ENCODE results near the gene PI4K2B.
"Not testable (repeated sequence)": the region's sequence is repeated elsewhere in the genome, so short reads cannot be mapped to it uniquely, and the experiment has no call there.

The PI4K2B gene

DNA sequence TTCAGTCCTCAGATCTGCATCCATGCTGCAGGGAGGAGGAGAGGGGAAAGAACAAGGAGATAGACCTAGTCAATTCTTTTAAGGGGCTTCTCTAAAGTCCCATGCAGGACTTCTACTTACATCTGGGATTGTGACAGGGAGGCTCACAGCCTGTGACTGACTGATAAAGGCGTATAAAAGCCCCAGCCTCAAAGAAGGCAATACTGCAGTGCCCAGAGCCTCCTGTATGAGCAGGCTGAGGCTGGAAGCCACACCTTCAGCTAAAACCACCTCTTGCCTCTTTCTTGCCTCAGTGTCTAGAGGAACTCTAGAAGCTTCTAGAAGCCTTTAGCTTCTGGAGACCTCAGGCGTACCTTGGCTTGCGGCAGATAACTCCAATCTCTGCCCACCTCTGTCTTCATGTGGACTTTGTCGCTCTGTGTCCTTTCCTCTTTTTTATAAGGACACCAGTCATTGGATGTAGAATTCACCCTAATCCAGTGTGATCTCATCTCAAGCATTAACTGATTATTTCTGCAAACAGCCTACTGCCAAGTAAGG, 72.8 kb downstream of the PI4K2B start:
- DNase-seq (ENCODE audit: low read depth) = no peak

DNA sequence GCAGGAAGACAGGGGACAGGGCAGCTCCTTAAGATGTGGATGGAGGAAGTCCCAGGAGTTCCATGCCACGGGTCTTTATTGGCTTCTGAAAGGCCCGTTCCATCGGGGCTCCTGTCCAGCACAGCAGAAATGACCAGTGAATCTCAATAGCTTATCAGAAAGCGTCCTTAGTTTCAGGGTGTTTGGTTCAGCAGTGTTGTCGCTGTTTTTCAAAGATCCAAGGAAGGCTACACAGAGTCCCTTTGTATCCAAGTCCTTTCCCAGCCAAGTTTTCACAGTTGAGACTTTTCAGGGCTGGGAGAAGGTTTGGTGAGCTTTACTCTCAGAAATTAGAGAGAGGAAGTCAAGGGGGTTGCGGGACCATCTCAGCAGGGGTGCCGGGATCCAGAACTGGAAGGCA, 73.8 kb downstream of the PI4K2B start:
- DNase-seq (ENCODE audit: low read depth) = no peak

DNA sequence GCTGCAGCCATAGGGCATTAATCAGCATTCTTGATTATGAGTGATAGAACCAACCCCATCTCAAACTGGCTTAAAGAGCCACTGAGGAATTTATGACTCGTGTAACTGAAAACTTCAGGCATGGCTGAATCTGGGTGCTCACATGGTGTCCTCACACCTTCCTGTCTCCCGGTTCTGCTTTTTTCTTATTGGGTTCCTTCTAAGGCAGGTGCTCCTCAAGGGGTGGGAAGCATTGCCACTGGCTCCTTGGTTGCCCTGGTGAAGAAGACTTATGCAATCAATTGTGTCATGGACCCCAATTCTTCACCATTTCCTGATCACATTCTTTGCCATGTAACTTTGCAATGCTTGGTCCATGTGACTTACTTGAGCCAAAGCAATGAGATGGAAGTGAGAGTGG, 74.5 kb downstream of the PI4K2B start:
- DNase-seq (ENCODE audit: low read depth) = no peak

- no peak for DNase-seq (ENCODE audit: low read depth)
Observed at GRCh38 chr4:25308761-25309160, 74.9 kb downstream of the PI4K2B start.

DNA sequence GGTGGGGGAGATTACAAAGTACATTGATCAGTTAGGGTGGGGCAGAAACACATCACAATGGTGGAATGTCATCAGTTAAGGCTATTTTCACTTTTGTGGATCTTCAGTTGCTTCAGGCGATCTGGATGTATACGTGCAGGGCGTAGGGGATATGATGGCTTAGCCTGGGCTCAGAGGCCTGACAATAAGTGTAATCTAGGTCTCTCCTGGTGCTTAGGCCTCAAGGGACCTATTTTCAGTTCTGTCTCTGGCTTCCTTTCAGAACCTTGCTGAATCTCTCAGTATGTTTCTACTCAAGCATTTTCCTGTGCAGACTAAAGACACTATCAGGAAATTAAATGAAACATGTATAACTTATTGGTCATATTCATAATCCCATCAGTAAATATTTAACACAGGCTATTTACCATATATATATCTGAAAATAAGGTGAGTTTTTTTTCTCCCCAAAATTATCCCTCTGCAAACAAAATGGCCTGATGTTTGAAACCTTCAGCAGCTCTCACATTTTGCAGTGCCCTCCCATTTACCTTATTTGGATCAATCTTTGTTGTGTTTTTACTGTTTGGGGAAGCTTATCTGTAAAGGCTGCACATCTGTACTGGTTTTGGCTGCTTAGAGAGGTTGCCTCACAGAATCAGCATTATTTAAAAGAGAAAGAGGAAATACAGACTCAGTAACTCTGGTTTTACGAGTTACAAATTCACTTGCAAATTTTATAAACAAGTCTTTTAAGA, 76.4 kb downstream of the PI4K2B start:
- DNase-seq (ENCODE audit: low read depth) = no peak

DNA sequence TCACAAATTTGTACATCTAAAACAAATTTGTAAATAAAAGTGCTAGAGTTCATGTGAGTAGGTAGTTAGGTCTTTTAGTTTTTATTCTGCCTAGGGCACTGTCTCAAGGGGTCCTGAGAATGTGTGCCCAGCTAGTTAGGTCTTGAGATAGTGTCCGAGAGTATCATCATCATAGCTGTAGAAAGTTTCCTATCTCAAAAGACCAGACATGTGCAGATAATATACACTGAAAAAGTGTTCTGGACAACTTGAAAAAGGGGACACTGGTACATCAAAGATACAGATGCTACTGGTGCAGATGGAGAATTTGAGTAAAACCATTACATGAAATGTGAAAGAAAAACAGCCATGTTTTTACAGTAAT, 77.0 kb downstream of the PI4K2B start:
- DNase-seq (ENCODE audit: low read depth) = no peak

DNA sequence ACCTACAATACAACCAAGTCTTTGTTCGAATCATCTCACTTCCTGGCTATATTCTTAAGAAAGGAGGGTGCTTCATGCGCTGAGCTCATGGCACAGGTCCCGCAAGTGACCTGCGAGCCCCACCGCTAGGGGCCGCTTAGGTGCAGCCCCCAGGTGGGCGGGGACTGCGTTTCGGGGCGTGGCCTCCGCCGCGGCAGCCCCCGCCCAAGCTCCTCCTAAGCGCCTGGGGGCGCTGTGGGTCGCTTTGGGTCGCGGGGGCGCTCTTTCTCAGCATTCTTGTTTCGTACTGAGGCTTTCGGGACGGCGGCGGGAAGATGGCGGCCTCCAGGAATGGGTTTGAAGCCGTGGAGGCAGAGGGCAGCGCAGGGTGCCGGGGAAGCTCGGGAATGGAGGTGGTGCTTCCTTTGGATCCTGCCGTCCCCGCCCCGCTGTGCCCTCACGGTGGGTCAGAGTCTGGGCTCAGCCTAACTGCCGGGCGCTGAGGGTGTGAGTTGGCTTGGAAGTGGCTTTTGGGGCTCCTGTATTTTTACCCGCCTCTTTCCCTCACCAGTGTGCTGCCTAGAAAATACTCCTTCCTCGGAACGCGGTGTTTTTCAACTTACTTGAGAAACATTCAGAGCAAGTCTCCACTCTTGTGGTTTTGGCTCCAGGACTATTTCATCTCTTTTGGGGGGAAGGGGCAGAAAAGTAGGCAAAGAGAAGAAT, 78.8 kb downstream of the PI4K2B start, which contains the start of gene ZCCHC4:
Gene ZCCHC4 (plus strand): TSS at position 279 of the 705 bp plus-strand sequence. CDS start 36 bp downstream, at position 315.
- peak; percentile 87 for DNase-seq (ENCODE audit: low read depth)

DNA sequence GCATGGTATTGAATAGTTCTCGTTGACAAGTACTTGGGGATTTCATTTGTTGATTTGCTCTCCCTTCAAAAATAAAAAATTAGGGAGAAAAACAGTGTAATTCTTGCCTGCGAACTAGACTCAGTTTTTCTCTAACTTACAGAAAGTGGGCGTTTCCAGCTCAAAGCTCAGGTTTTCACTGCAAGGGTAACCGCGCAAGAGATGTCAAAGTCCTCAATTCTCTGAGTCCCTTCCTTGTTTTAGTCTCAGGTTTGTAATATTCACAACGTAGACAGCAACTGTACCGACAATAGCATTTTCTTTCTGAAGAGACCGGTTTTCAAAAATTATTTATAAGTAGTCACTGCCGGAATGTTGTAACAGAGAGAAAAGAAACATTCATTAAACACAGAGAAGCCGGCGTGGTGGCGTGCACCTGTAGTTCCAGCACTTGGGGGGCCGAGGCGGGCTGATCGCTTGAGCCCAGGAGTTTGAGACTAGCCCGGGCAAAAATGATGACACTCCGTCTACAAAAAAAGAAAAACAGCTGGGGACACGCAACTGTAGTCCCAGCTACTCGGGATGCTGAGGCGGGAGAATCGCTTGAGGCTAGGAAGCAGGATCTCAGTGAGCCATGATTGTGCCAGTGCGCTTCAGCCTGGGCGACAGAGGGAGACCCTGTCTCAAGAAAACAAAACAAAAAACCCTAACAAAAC, 79.5 kb downstream of the PI4K2B start:
- no peak for DNase-seq (ENCODE audit: low read depth)

GRCh38 chr4:25320336-25320735, 86.5 kb downstream of the PI4K2B start:
- DNase-seq (ENCODE audit: low read depth) = no peak

- no peak for DNase-seq (ENCODE audit: low read depth)
Observed at GRCh38 chr4:25320773-25321172, 86.9 kb downstream of the PI4K2B start.

GRCh38 chr4:25321703-25322102, 87.9 kb downstream of the PI4K2B start:
- no peak for DNase-seq (ENCODE audit: low read depth)

- not testable (repeated sequence) for DNase-seq (ENCODE audit: low read depth)
Observed at GRCh38 chr4:25328463-25328862, 94.6 kb downstream of the PI4K2B start.
